ENCODE measurements around the gene HOXB3. TPM values are rescaled to one million over a fixed set of nuclear protein-coding genes. Genes with fewer than 3 reads are reported as not detected.

The HOXB3 gene
- total and polyA plus RNA-seq, 2 of the 4 experiments (the other 2 are of a cell fraction): 6.3 to 59.6 TPM

DNA sequence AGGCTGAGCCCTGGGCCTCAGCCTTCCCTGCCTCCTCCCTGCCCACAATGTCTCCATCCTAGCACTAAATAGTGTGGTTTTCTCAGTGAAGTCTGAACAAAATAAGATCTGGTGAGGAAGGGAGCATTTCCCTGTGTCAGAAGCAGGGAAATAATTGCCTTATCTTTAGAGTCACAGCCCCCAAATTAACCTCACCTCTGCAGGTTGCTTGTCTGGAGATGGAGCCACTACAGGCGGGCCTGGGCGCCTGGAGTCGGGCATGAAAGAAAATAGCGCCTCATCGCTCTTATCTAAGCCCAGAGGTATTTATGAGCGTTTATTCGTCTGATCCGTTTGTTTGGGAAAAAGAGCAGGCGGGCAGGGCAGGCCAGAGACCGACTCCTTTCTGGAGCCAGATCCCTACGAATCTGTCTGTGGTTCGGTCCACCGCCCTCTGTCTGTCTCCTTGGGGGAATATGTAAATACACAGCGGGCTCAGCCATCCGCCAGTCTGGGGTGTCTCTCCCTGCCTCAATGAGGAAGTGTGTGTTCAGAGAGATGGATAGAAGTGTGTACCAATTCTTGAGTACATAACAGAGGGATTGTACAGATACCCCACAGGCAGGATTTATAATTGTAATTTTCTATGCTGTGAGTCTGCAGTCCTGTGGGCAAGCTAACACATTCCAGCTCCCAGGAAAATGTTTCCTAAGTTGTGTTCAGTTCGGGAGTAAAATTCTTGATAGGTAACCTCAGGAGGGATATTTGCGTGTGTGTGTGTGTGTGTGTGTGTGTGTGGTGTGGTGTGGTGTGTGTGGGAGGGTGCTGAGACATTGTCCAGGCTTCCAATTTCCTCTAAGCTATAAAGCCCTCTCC, 10.4 kb upstream of the HOXB3 start (continued):
- TF ChIP-seq CHD1 (IDR thresholded peaks at IDR 0.05; ENCODE audit: low read depth, low read length) (no peak), BHLHE40 (IDR thresholded peaks at IDR 0.05; ENCODE audit: low read depth, low read length) (no peak)

DNA sequence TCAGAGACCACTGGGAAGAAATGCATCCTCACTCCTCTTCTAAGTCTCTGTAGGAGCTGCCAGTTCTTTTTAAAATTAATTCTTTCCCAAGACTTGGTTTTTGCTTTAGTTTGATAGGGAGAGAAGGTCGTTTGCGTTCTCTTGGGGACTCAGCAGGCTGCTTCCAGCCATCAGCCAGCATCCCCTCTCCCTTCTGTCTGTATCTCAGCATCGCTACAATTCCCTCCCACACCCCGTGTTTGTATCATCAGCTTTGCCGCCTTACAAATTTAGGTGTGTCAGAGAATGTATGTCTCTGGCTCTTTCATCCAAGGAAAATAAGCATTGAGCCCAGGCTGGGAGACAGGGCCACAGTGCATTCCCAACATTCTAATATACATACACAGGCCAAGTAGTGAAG, 9.3 kb upstream of the HOXB3 start:
- Histone ChIP-seq H2BK20ac (ENCODE audit: low read depth, low read length) (0 out of 2 replicates have a peak overlapping the region, but pooled peaks have one; percentile 8), H3K4me1 (ENCODE audit: control insufficient read depth, insufficient read depth, low read length) (peaks cover 12% of the 10 kb centered on the region), H4K20me1 (ENCODE audit: insufficient read depth, low read length) (peaks cover 15% of the 10 kb centered on the region), H2BK120ac (ENCODE audit: low read depth, low read length) (no peak overlapping the region), H3K14ac (replicated peaks; ENCODE audit: low read depth, low read length) (no peak overlapping the region), H3K36me3 (ENCODE audit: control insufficient read depth, insufficient read depth, low read length) (peaks cover 9% of the 10 kb centered on the region; the same call in 1 of the 2 replicates), H3K9me1 (ENCODE audit: insufficient read depth, low read length) (0 out of 2 replicates have a peak, but pooled peaks cover 3% of the 10 kb centered on the region), H3K4ac (ENCODE audit: low read depth, low read length) (peak overlapping the region; percentile 98), H2AK9ac (replicated peaks; ENCODE audit: low read depth, low read length, poor library complexity) (no peak overlapping the region), H3K79me1 (ENCODE audit: low read depth in 1 of 2, low read length in 2 of 2) (peaks cover 24 to 42% of the 10 kb centered on the region in 2 experiments; a peak in 3 of 4 replicates), H3K23ac (ENCODE audit: low read depth, low read length) (peak overlapping the region; percentile 78), H3K18ac (ENCODE audit: low read depth, low read length) (no peak overlapping the region), H3K4me3 (ENCODE audit: insufficient read depth, low read depth, low read length) (no peak overlapping the region), H4K5ac (ENCODE audit: low read depth, low read length) (no peak overlapping the region), H3K27me3 (ENCODE audit: control insufficient read depth, insufficient read depth, low read length) (no peaks in the 10 kb centered on the region), H3K9ac (ENCODE audit: low read depth, low read length) (no peak overlapping the region), H3K27ac (ENCODE audit: insufficient read depth, low read length) (no peak overlapping the region), H3K56ac (ENCODE audit: extremely low read depth, insufficient read depth, low read length) (no peak overlapping the region), H3K9me3 (ENCODE audit: control insufficient read depth, insufficient read depth, low read length) (no peaks in the 10 kb centered on the region), H3K4me2 (ENCODE audit: low read depth, low read length) (no peak overlapping the region), H2BK5ac (ENCODE audit: low read depth, low read length, poor library complexity, severe bottlenecking) (no peak overlapping the region), H2AFZ (replicated peaks; ENCODE audit: low read length, poor library complexity) (no peak overlapping the region), H2BK15ac (ENCODE audit: low read depth, low read length) (no peak overlapping the region), H2AK5ac (ENCODE audit: low read depth, low read length) (peak overlapping the region; percentile 56), H4K8ac (ENCODE audit: low read depth in 2 of 2, low read length in 2 of 2) (no peak overlapping the region), H4K91ac (ENCODE audit: insufficient read depth, low read depth, low read length) (no peak overlapping the region)
- BruUV-seq (replicated peaks): no TSS peak
- DNase-seq (no peak), ATAC-seq (ENCODE audit: low read depth) (no peak)
- in situ Hi-C loops (cut with MboI; ENCODE audit: low sequenced_read_pairs) (loop anchor here (5.0 to 10.0 kb wide), 2 partner anchors 262 to 575 kb away; no protein-coding TSS in a partner anchor), dilution Hi-C loops (cut with HindIII; ENCODE audit: low sequenced_read_pairs, unreplicated experiment) (no loop called here), intact Hi-C loops (cut with micrococcal nuclease) (no loop called here)
- CTCF ChIA-PET: no interaction called here
- no peak for TF ChIP-seq SMC3 (IDR thresholded peaks at IDR 0.05; ENCODE audit: low read depth, low read length)
- POLR2A ChIA-PET (ENCODE audit: unreplicated experiment): interaction anchor here (0.5 kb wide), 1 partner anchor 10 kb away, joined by 5 read pairs; no protein-coding TSS in a partner anchor
- no CpG with 5 or more reads among the region's 5 CpGs for WGBS, 2 experiments (ENCODE audit: extremely low coverage in 2 of 2, insufficient read length in 1 of 2)
